Neuron (in vitro differentiated cells): ENCODE data around the gene FGF23.
"Not testable (repeated sequence)": the region's sequence is repeated elsewhere in the genome, so short reads cannot be mapped to it uniquely, and the experiment has no call there.

Experiments
- H2AFZ ChIP-seq: one replicate; pipeline ENCODE4 v1.6.1; 2013; ENCODE audit warnings: low read depth, mild to moderate bottlenecking, inconsistent platforms, low read length, moderate library complexity
- H3K27me3 ChIP-seq: one replicate; pipeline ENCODE4 v1.6.1; 2013; ENCODE audit warnings: low read length; ENCODE audit not compliant: insufficient read depth
- H3K36me3 ChIP-seq: one replicate; pipeline ENCODE4 v1.6.1; 2013; ENCODE audit warnings: low read length; ENCODE audit not compliant: insufficient read depth
- H3K4me1 ChIP-seq: one replicate; pipeline ENCODE4 v1.6.1; 2013; ENCODE audit warnings: low read length; ENCODE audit not compliant: insufficient read depth
- H3K4me3 ChIP-seq: 2 replicates; pipeline ENCODE4 v1.5.1; 2013; ENCODE audit warnings: mild to moderate bottlenecking, low read length, moderate library complexity
- H3K9me3 ChIP-seq: one replicate; pipeline ENCODE4 v1.6.1; 2013; ENCODE audit warnings: low read length

Gene FGF23

DNA sequence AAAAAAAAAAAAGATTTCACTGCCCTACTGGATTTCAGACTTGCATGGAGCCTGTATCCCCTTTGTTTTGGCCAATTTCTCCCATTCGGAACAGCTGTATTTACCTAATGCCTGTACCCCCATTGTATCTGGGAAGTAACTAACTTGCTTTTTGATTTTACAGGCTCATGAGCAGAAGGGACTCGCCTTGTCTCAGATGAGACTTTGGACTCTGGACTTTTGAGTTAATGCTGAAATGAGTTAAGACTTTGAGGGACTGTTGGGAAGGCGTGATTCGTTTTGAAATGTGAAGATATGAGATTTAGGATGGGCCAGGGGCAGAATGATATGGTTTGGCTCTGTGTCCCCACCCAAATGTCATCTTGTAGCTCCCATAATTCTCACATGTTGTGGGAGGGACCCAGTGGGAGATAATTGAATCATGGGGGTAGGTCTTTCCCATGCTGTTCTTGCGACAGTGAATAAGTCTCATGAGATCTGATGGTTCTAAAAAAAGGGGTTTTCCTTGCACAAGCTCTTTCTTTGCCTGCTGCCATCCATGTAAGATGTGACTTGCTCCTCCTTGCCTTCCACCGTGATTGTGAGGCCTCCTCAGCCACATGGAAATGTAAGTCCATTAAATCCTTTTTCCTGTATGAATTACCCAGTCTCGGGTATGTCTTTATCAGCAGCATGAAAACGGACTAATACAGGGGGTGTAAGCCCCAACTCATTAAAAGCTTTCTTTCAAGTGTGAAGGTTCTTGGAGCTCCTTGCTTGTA, 25.5 kb upstream of the FGF23 start:
- H2AFZ ChIP-seq, H3K4me3 ChIP-seq, H3K36me3 ChIP-seq, H3K27me3 ChIP-seq, H3K9me3 ChIP-seq, H3K4me1 ChIP-seq: not testable (repeated sequence)

GRCh38 chr12:4402996-4403395, 23.5 kb upstream of the FGF23 start:
- Histone ChIP-seq H3K27me3 (peaks cover 2% of the 10 kb centered on the region), H3K9me3 (peaks cover 2% of the 10 kb centered on the region), H2AFZ (no peak overlapping the region), H3K4me3 (no peak overlapping the region), H3K36me3 (no peaks in the 10 kb centered on the region), H3K4me1 (no peaks in the 10 kb centered on the region)

GRCh38 chr12:4401117-4401516, 21.6 kb upstream of the FGF23 start:
- Histone ChIP-seq H3K27me3 (peaks cover 2% of the 10 kb centered on the region), H3K36me3 (no peaks in the 10 kb centered on the region), H3K4me3 (no peak overlapping the region), H2AFZ (no peak overlapping the region), H3K4me1 (no peaks in the 10 kb centered on the region), H3K9me3 (peaks cover 2% of the 10 kb centered on the region)

- Histone ChIP-seq H3K36me3 (no peaks in the 10 kb centered on the region), H2AFZ (no peak overlapping the region), H3K4me3 (no peak overlapping the region), H3K27me3 (no peaks in the 10 kb centered on the region), H3K9me3 (no peaks in the 10 kb centered on the region), H3K4me1 (no peaks in the 10 kb centered on the region)
Measured at GRCh38 chr12:4395818-4396217, 16.3 kb upstream of the FGF23 start.

- H2AFZ ChIP-seq = no peak overlapping the region
- H3K36me3 ChIP-seq = no peaks in the 10 kb centered on the region
- no peaks in the 10 kb centered on the region for H3K4me1 ChIP-seq
- no peaks in the 10 kb centered on the region for H3K9me3 ChIP-seq
- no peaks in the 10 kb centered on the region for H3K27me3 ChIP-seq
- no peak overlapping the region for H3K4me3 ChIP-seq
Measured at GRCh38 chr12:4393211-4393610, 13.7 kb upstream of the FGF23 start.

- H3K36me3 ChIP-seq = no peaks in the 10 kb centered on the region
- no peak overlapping the region for H2AFZ ChIP-seq
- H3K9me3 ChIP-seq = no peaks in the 10 kb centered on the region
- H3K4me1 ChIP-seq = no peaks in the 10 kb centered on the region
- no peak overlapping the region for H3K4me3 ChIP-seq
- no peaks in the 10 kb centered on the region for H3K27me3 ChIP-seq
Measured at GRCh38 chr12:4392223-4392742, 12.8 kb upstream of the FGF23 start.

- Histone ChIP-seq H3K9me3 (no peaks in the 10 kb centered on the region), H3K27me3 (no peaks in the 10 kb centered on the region), H3K4me1 (no peaks in the 10 kb centered on the region), H3K4me3 (no peak overlapping the region), H2AFZ (no peak overlapping the region), H3K36me3 (no peaks in the 10 kb centered on the region)
Measured at GRCh38 chr12:4388662-4389061, 9.2 kb upstream of the FGF23 start.

GRCh38 chr12:4388032-4388431, 8.5 kb upstream of the FGF23 start:
- Histone ChIP-seq H3K36me3 (no peaks in the 10 kb centered on the region), H3K4me1 (no peaks in the 10 kb centered on the region), H3K4me3 (no peak overlapping the region), H2AFZ (no peak overlapping the region), H3K9me3 (no peaks in the 10 kb centered on the region), H3K27me3 (no peaks in the 10 kb centered on the region)

DNA sequence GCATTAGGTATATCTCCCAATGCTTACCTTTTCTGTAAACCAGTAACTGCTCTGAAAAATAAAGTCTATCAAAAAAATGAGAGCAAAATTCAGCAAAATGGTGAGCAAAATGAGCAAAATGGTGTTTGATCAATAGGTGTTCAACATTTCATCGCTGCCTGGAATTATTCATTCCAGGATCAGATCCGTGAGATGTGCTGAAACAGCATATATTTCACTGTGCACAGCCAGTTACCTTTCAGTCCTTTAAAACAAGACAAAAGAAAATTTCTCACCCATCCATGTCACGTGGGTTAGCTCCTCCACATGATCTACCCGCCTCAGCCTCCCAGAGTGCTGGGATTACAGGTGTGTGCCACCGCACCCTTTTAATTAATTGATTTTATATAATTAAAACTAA, 8.1 kb upstream of the FGF23 start:
- Histone ChIP-seq H3K4me1 (no peaks in the 10 kb centered on the region), H3K27me3 (no peaks in the 10 kb centered on the region), H3K9me3 (no peaks in the 10 kb centered on the region), H3K36me3 (no peaks in the 10 kb centered on the region), H3K4me3 (no peak overlapping the region), H2AFZ (no peak overlapping the region)

DNA sequence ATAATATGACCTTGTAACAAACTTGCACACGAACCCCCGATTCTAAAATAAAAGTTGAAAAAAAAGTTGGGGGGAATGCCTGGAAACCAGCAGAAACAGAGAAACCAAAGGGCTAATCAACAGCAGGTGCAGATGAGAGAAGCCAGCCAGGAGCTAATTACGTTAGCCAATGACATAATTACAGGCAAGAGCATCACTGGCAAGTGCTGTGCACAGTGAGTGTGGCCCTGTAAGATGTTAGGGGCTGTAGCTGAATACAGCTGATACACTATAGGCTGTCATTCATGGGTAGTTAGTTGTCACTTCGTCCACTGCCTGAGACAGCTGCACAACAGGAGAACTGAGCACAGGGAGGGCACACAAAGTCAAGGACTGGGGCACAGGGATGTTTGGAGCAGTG, 7.3 kb upstream of the FGF23 start:
- H2AFZ ChIP-seq = no peak overlapping the region
- H3K27me3 ChIP-seq = no peaks in the 10 kb centered on the region
- H3K4me3 ChIP-seq = no peak overlapping the region
- H3K4me1 ChIP-seq = no peaks in the 10 kb centered on the region
- no peaks in the 10 kb centered on the region for H3K9me3 ChIP-seq
- H3K36me3 ChIP-seq = no peaks in the 10 kb centered on the region

- peaks cover 5% of the 10 kb centered on the region for H3K4me1 ChIP-seq
- H3K36me3 ChIP-seq = no peaks in the 10 kb centered on the region
Measured at GRCh38 chr12:4383304-4383865, 3.9 kb upstream of the FGF23 start.

GRCh38 chr12:4380332-4380731, 820 bp upstream of the FGF23 start:
- Histone ChIP-seq H3K9me3 (no peaks in the 10 kb centered on the region), H3K36me3 (no peaks in the 10 kb centered on the region), H3K4me3 (no peak overlapping the region), H2AFZ (no peak overlapping the region), H3K27me3 (peaks cover 13% of the 10 kb centered on the region), H3K4me1 (peaks cover 5% of the 10 kb centered on the region)

More at GRCh38 chr12:4383304-4383865, 3.9 kb upstream of the FGF23 start:
- peaks cover 13% of the 10 kb centered on the region for H3K27me3 ChIP-seq
- H3K4me3 ChIP-seq = no peak overlapping the region
- H3K9me3 ChIP-seq = no peaks in the 10 kb centered on the region
- no peak overlapping the region for H2AFZ ChIP-seq

DNA sequence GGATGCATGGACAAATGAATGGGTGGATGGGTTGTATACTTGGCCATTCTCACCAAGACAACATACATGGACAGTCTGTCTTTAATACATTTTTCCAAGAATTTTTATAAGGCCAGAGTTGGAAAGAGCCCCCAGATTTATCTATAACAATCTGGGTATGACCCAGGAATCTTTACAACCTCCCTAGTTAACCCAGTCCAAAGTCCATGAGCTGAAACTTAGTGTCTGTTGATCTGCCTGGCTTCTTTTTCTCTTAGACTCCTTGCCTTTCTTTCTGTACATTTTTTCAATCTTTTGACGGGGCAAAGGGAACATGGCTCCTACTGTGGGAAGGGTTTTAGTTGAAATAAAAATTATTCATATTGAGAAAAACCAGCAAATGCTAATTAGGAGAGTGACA, 740 bp downstream of the FGF23 start:
- H3K4me1 ChIP-seq = peaks cover 5% of the 10 kb centered on the region
- no peak overlapping the region for H2AFZ ChIP-seq
- H3K4me3 ChIP-seq = no peak overlapping the region
- no peaks in the 10 kb centered on the region for H3K9me3 ChIP-seq
- H3K27me3 ChIP-seq = peaks cover 13% of the 10 kb centered on the region
- no peaks in the 10 kb centered on the region for H3K36me3 ChIP-seq
